CD14-positive monocyte (primary cell): ENCODE data around the gene C6orf52. TPM values are rescaled to one million over a fixed set of nuclear protein-coding genes. Genes with fewer than 3 reads are reported as not detected.

ENCODE experiments used
- DNase-seq, 3 donors: peaks; one replicate each; pipeline ENCODE4 v3.0.0-alpha.2; 2011 to 2022
- H2AFZ ChIP-seq: 2 replicates; pipeline ENCODE4 v1.6.0; 2012; ENCODE audit warnings: mild to moderate bottlenecking, low read depth, low read length, inconsistent platforms; ENCODE audit not compliant: insufficient read depth, poor library complexity, severe bottlenecking
- H3K27ac ChIP-seq, 2 donors: 1 replicate in 1 of 2; 2 replicates in 1 of 2; pipeline ENCODE4 v1.5.1; 2012 to 2013; ENCODE audit warnings: low read length in 2 of 2, control low read depth in 1 of 2, inconsistent platforms in 1 of 2, low read depth in 1 of 2, mild to moderate bottlenecking in 1 of 2
- H3K27me3 ChIP-seq, 2 donors: one replicate each; pipeline versions ENCODE4 v1.6.0 to v1.6.1; 2011 to 2013; ENCODE audit warnings: low read length in 2 of 2; ENCODE audit not compliant: control insufficient read depth in 2 of 2, insufficient read depth in 2 of 2
- H3K36me3 ChIP-seq, 2 donors: replicated peaks in 1 of 2; 1 replicate in 1 of 2; 2 replicates in 1 of 2; pipeline versions ENCODE4 v1.5.1 to v1.6.1; 2012 to 2013; ENCODE audit warnings: low read length in 2 of 2, control low read depth in 1 of 2, inconsistent platforms in 1 of 2, mild to moderate bottlenecking in 1 of 2; ENCODE audit not compliant: insufficient read depth in 2 of 2, control insufficient read depth in 1 of 2
- H3K4me1 ChIP-seq, 2 donors: 1 replicate in 1 of 2; 2 replicates in 1 of 2; pipeline versions ENCODE4 v1.5.1 to v1.6.1; 2012 to 2013; ENCODE audit warnings: low read length in 2 of 2, control low read depth in 1 of 2, inconsistent platforms in 1 of 2, mild to moderate bottlenecking in 1 of 2, moderate library complexity in 1 of 2; ENCODE audit not compliant: insufficient read depth in 2 of 2, control insufficient read depth in 1 of 2
- H3K4me2 ChIP-seq: replicated peaks from 2 replicates; pipeline ENCODE3; 2012; ENCODE audit warnings: low read length, moderate library complexity, mild to moderate bottlenecking; ENCODE audit not compliant: poor library complexity, severe bottlenecking; ENCODE audit errors: extremely low read depth
- H3K4me3 ChIP-seq, 3 experiments: fragments of 200-600 bp in 1 of 3; sonication (generic) in 1 of 3; replicated peaks in 1 of 3; 1 replicate in 2 of 3; 2 replicates in 1 of 3; pipeline ENCODE4 v1.5.1; 2011 to 2013; ENCODE audit warnings: low read length in 3 of 3, mild to moderate bottlenecking in 3 of 3, control low read depth in 2 of 3, low read depth in 2 of 3, inconsistent platforms in 1 of 3, moderate library complexity in 1 of 3
- H3K79me2 ChIP-seq: 2 replicates; pipeline ENCODE4 v1.6.0; 2012; ENCODE audit warnings: mild to moderate bottlenecking, control low read depth, inconsistent platforms, low read length, moderate library complexity; ENCODE audit not compliant: insufficient read depth
- H3K9ac ChIP-seq: 2 replicates; pipeline ENCODE4 v1.6.0; 2017; ENCODE audit warnings: low read length, mild to moderate bottlenecking; ENCODE audit not compliant: insufficient read depth, poor library complexity, severe bottlenecking
- H3K9me3 ChIP-seq, 2 donors: replicated peaks in 1 of 2; 1 replicate in 1 of 2; 2 replicates in 1 of 2; pipeline versions ENCODE4 v1.5.1 to v1.6.1; 2012 to 2013; ENCODE audit warnings: low read length in 2 of 2, control low read depth in 1 of 2; ENCODE audit not compliant: control insufficient read depth in 1 of 2, insufficient read depth in 1 of 2
- H4K20me1 ChIP-seq: 2 replicates; pipeline ENCODE4 v1.6.0; 2012; ENCODE audit warnings: mild to moderate bottlenecking, low read length, control low read depth, moderate library complexity; ENCODE audit not compliant: insufficient read depth
- H3K27ac Mint-ChIP-seq, 7 donors: one replicate each; pipeline ENCODE4 v1.8.0; 2020; ENCODE audit warnings: mild to moderate bottlenecking in 7 of 7, mixed read lengths in 7 of 7, moderate library complexity in 6 of 7, inconsistent platforms in 2 of 7
- H3K27me3 Mint-ChIP-seq, 3 donors: one replicate each; pipeline ENCODE4 v1.8.0; 2021 to 2022; ENCODE audit warnings: low read depth in 3 of 3, mild to moderate bottlenecking in 3 of 3, mixed read lengths in 3 of 3, moderate library complexity in 3 of 3, inconsistent platforms in 1 of 3
- H3K36me3 Mint-ChIP-seq, 2 donors: one replicate each; pipeline ENCODE4 v1.8.0; 2020; ENCODE audit warnings: mixed read lengths in 2 of 2, inconsistent platforms in 1 of 2, mild to moderate bottlenecking in 1 of 2
- H3K4me1 Mint-ChIP-seq: one replicate; pipeline ENCODE4 v1.8.0; 2020; ENCODE audit warnings: mild to moderate bottlenecking, mixed read lengths
- H3K4me3 Mint-ChIP-seq, 2 donors: one replicate each; pipeline ENCODE4 v1.8.0; 2020; ENCODE audit warnings: mild to moderate bottlenecking in 2 of 2, mixed read lengths in 2 of 2, moderate library complexity in 1 of 2
- H3K9me3 Mint-ChIP-seq, 7 donors: one replicate each; pipeline ENCODE4 v1.8.0; 2020 to 2022; ENCODE audit warnings: mixed read lengths in 7 of 7, mild to moderate bottlenecking in 6 of 7, moderate library complexity in 6 of 7, inconsistent platforms in 2 of 7
- CTCF ChIP-seq: fragments of 200-600 bp; IDR thresholded peaks from one replicate; pipeline ENCODE4 v1.8.0; 2022; ENCODE audit warnings: antibody characterized with exemption, mild to moderate bottlenecking
- WGBS: methylation state at CpG from one replicate; pipeline ENCODE4 v1.1.5; 2013; ENCODE audit warnings: missing lambda C conversion rate; ENCODE audit not compliant: insufficient coverage; 5-methylcytosine and 5-hydroxymethylcytosine counted together
- intact Hi-C, 2 donors: fragments of 100-400 bp; cut with micrococcal nuclease; formaldehyde crosslinking; loops; one replicate each; pipeline versions ENCODE4 v1.15.0 to v1.15.1; 2023
- polyA minus RNA-seq: library from RNA; depleted of rRNA, polyadenylated mRNA; stranded (reverse); fragments of >200 nt; gene quantifications from 2 replicates; pipeline ENCODE4 v1.2.3, GENCODE V29; 2012
- polyA plus RNA-seq, 3 donors: library from polyadenylated mRNA; depleted of rRNA in 1 of 3; unstranded in 2 of 3; stranded (reverse) in 1 of 3; fragments of 300-500 nt in 2 of 3; fragments of >200 nt in 1 of 3; fragmentation: Illumina TruSeq in 2 of 3; gene quantifications; 1 replicate in 2 of 3; 2 replicates in 1 of 3; pipeline ENCODE4 v1.2.3, GENCODE V29; 2012 to 2021
- total RNA-seq, 12 experiments: library from RNA in 1 of 12; stranded (reverse) in 1 of 12; fragments of 120-200 nt in 1 of 12; gene quantifications; one replicate each; pipeline ENCODE4 v1.2.4 and lab custom pipeline; 2013 to 2026; ENCODE audit warnings: mixed read lengths in 6 of 12, inconsistent platforms in 1 of 12

Gene C6orf52
- 0.50 TPM for total RNA-seq (2013)
- polyA plus RNA-seq, result 1 to 10 TPM in 1 of 3 donors, under 1 TPM in 1, not detected in 1; 0.52 to 1.9 TPM
- not detected in 2 replicates for polyA minus RNA-seq
- 0 to 1.4 (median 0.21) reads per million in 11 experiments for total RNA-seq (lab: John Stamatoyannopoulos, UW)

- intact Hi-C loops, result loop anchor here (2.0 to 10.0 kb wide), 5 partner anchors 52 to 184 kb away; partner anchors contain the start of gene TMEM14B (in 2 of the 2)
- peak within 1 kb of the TSS; percentile 99 to 100 (median 100) for H3K27ac Mint-ChIP-seq
- H3K79me2 ChIP-seq, result peaks cover 48% of the 10 kb centered on the region
Observed at GRCh38 chr6:10694302-10695085, at the start of gene C6orf52, which contains the start of gene PAK1IP1. Gene C6orf52, minus strand, starts transcription at chr6:10694616. Its CDS starts 7,066 bp downstream, at chr6:10687550. Gene PAK1IP1, plus strand, starts transcription at chr6:10694972. Its CDS starts 14 bp downstream, at chr6:10694986.

More at GRCh38 chr6:10694302-10695085, at the start of gene C6orf52, which contains the start of gene PAK1IP1:
- H3K4me3 ChIP-seq, result peak within 1 kb of the TSS; percentile 88 to 93 (median 88)
- Mint-ChIP-seq H3K4me3 (peak within 1 kb of the TSS; percentile 95 to 100), H3K9me3 (peaks cover 0 to 3% (median 0%) of the 10 kb centered on the region in 7 donors), H3K36me3 (peaks cover 24 to 25% of the 10 kb centered on the region in 2 donors), H3K27me3 (peaks cover 0 to 3% (median 0%) of the 10 kb centered on the region in 3 donors), H3K4me1 (peaks cover 35% of the 10 kb centered on the region)
- H3K4me1 ChIP-seq, result peaks cover 37% of the 10 kb centered on the region in 2 donors
- no peaks in the 10 kb centered on the region for H3K9me3 ChIP-seq
- peak within 1 kb of the TSS; percentile 83 for H3K9ac ChIP-seq
- H2AFZ ChIP-seq, result peak within 1 kb of the TSS; percentile 86
- peaks cover 17 to 25% of the 10 kb centered on the region in 2 donors for H3K36me3 ChIP-seq
- H3K27me3 ChIP-seq, result no peaks in the 10 kb centered on the region
- no peak for TF ChIP-seq CTCF
- WGBS, result 0% methylated on average over 48 of the region's 53 CpGs
- peak within 1 kb of the TSS; percentile 79 for H3K4me2 ChIP-seq
- H3K27ac ChIP-seq, result peak within 1 kb of the TSS; percentile 86 to 97
- H4K20me1 ChIP-seq, result no peaks in the 10 kb centered on the region
- peak; percentile 90 to 93 (median 93) for DNase-seq
